HEK293 (cell line): ENCODE measurements around the gene TES.

Source experiments
- AEBP2 ChIP-seq: fragments of 450-650 bp; formaldehyde crosslinking; IDR thresholded peaks from 2 replicates; pipeline ENCODE4 v1.5.1; 2016; ENCODE audit warnings: missing biosample characterization, missing genetic modification characterization, borderline replicate concordance
- GLI4 ChIP-seq: fragments of 450-650 bp; formaldehyde crosslinking; IDR thresholded peaks from 2 replicates; pipeline ENCODE4 v1.5.1; 2016; ENCODE audit warnings: missing biosample characterization, missing genetic modification characterization
- HOXD13 ChIP-seq: sonication (generic); formaldehyde crosslinking; IDR thresholded peaks from 2 replicates; pipeline ENCODE4 v1.8.0; 2022; ENCODE audit warnings: missing genetic modification reagents, borderline replicate concordance
- KLF10 ChIP-seq: fragments of 450-650 bp; IDR thresholded peaks from 2 replicates; pipeline ENCODE4 v1.5.1; 2018; ENCODE audit warnings: missing biosample characterization, mild to moderate bottlenecking, missing genetic modification characterization
- KLF17 ChIP-seq: fragments of 450-650 bp; formaldehyde crosslinking; IDR thresholded peaks from 2 replicates; pipeline ENCODE4 v1.5.1; 2016; ENCODE audit warnings: missing biosample characterization, missing genetic modification characterization
- KLF8 ChIP-seq: fragments of 450-650 bp; formaldehyde crosslinking; IDR thresholded peaks from 2 replicates; pipeline ENCODE4 v1.5.1; 2016; ENCODE audit warnings: missing biosample characterization, missing genetic modification characterization
- MEIS1 ChIP-seq: sonication (generic); formaldehyde crosslinking; IDR thresholded peaks from 2 replicates; pipeline ENCODE4 v1.8.1; 2022; ENCODE audit warnings: missing genetic modification reagents, mild to moderate bottlenecking, borderline replicate concordance
- OSR2 ChIP-seq: fragments of 450-650 bp; formaldehyde crosslinking; IDR thresholded peaks from 2 replicates; pipeline ENCODE4 v1.5.1; 2016; ENCODE audit warnings: missing biosample characterization, missing genetic modification characterization
- RBAK ChIP-seq: fragments of 450-650 bp; formaldehyde crosslinking; IDR thresholded peaks from 2 replicates; pipeline ENCODE4 v1.5.1; 2016; ENCODE audit warnings: missing biosample characterization, missing genetic modification characterization
- SP2 ChIP-seq: fragments of 450-650 bp; formaldehyde crosslinking; IDR thresholded peaks from 2 replicates; pipeline ENCODE4 v1.5.1; 2016; ENCODE audit warnings: missing biosample characterization, missing genetic modification characterization
- SP3 ChIP-seq: fragments of 450-650 bp; formaldehyde crosslinking; IDR thresholded peaks from 2 replicates; pipeline ENCODE4 v1.5.1; 2016; ENCODE audit warnings: missing biosample characterization, missing genetic modification characterization
- WT1 ChIP-seq: fragments of 450-650 bp; formaldehyde crosslinking; IDR thresholded peaks from 2 replicates; pipeline ENCODE4 v1.5.1; 2016; ENCODE audit warnings: missing biosample characterization, missing genetic modification characterization
- YY2 ChIP-seq: fragments of 450-650 bp; formaldehyde crosslinking; IDR thresholded peaks from 2 replicates; pipeline ENCODE4 v1.5.1; 2016; ENCODE audit warnings: missing biosample characterization, missing genetic modification characterization
- ZFP37 ChIP-seq: fragments of 450-650 bp; formaldehyde crosslinking; IDR thresholded peaks from 2 replicates; pipeline ENCODE4 v1.5.1; 2016; ENCODE audit warnings: missing biosample characterization, missing genetic modification characterization
- ZIC2 ChIP-seq: fragments of 450-650 bp; formaldehyde crosslinking; IDR thresholded peaks from 2 replicates; pipeline ENCODE4 v1.5.1; 2016; ENCODE audit warnings: missing biosample characterization, missing genetic modification characterization
- ZNF146 ChIP-seq: fragments of 450-650 bp; formaldehyde crosslinking; IDR thresholded peaks from 2 replicates; pipeline ENCODE4 v1.5.1; 2016; ENCODE audit warnings: missing biosample characterization, missing genetic modification characterization
- ZNF148 ChIP-seq: fragments of 450-650 bp; formaldehyde crosslinking; IDR thresholded peaks from 2 replicates; pipeline ENCODE4 v1.5.0; 2017; ENCODE audit warnings: missing biosample characterization, missing genetic modification characterization, borderline replicate concordance
- ZNF175 ChIP-seq: fragments of 450-650 bp; formaldehyde crosslinking; IDR thresholded peaks from 2 replicates; pipeline ENCODE4 v1.5.1; 2016; ENCODE audit warnings: missing biosample characterization, missing genetic modification characterization
- ZNF239 ChIP-seq: fragments of 450-650 bp; formaldehyde crosslinking; IDR thresholded peaks from 2 replicates; pipeline ENCODE4 v1.5.1; 2016; ENCODE audit warnings: missing biosample characterization, missing genetic modification characterization
- ZNF280C ChIP-seq: fragments of 450-650 bp; formaldehyde crosslinking; IDR thresholded peaks from 2 replicates; pipeline ENCODE4 v1.5.1; 2016; ENCODE audit warnings: missing biosample characterization, missing genetic modification characterization
- ZNF324 ChIP-seq: fragments of 450-650 bp; formaldehyde crosslinking; IDR thresholded peaks from 2 replicates; pipeline ENCODE4 v1.5.1; 2016; ENCODE audit warnings: missing biosample characterization, missing genetic modification characterization
- ZNF501 ChIP-seq: fragments of 450-650 bp; formaldehyde crosslinking; IDR thresholded peaks from 2 replicates; pipeline ENCODE4 v1.5.1; 2016; ENCODE audit warnings: missing biosample characterization, missing genetic modification characterization
- ZNF518A ChIP-seq: fragments of 450-650 bp; formaldehyde crosslinking; conservative IDR thresholded peaks from 2 replicates; pipeline ENCODE4 v1.5.1; 2016; ENCODE audit warnings: low read depth, missing biosample characterization, missing genetic modification characterization
- ZNF560 ChIP-seq: fragments of 450-650 bp; formaldehyde crosslinking; IDR thresholded peaks from 2 replicates; pipeline ENCODE4 v1.5.1; 2017; ENCODE audit warnings: missing biosample characterization, missing genetic modification characterization, borderline replicate concordance
- ZNF561 ChIP-seq: fragments of 450-650 bp; IDR thresholded peaks from 2 replicates; pipeline ENCODE4 v1.5.1; 2018; ENCODE audit warnings: missing biosample characterization, missing genetic modification characterization, borderline replicate concordance
- ZNF580 ChIP-seq: fragments of 450-650 bp; formaldehyde crosslinking; IDR thresholded peaks from 2 replicates; pipeline ENCODE4 v1.5.1; 2016; ENCODE audit warnings: missing biosample characterization, missing genetic modification characterization
- ZNF664 ChIP-seq: fragments of 450-650 bp; formaldehyde crosslinking; IDR thresholded peaks from 2 replicates; pipeline ENCODE4 v1.5.1; 2016; ENCODE audit warnings: missing biosample characterization, missing genetic modification characterization
- ZNF670 ChIP-seq: fragments of 450-650 bp; formaldehyde crosslinking; IDR thresholded peaks from 2 replicates; pipeline ENCODE4 v1.5.1; 2016; ENCODE audit warnings: missing biosample characterization, missing genetic modification characterization, low read depth
- ZNF785 ChIP-seq: fragments of 450-650 bp; formaldehyde crosslinking; IDR thresholded peaks from 2 replicates; pipeline ENCODE4 v1.5.1; 2016; ENCODE audit warnings: missing biosample characterization, missing genetic modification characterization

The TES gene

GRCh38 chr7:116218051-116218645, 7.8 kb downstream of the TES start (continued):
- TF ChIP-seq ZNF280C (tag by site-specific recombination) (no peak), SP3 (tag by site-specific recombination) (0 out of 2 replicates have a peak, but pooled peaks have one; percentile 50), ZNF146 (peak; percentile 79), GLI4 (no peak), ZNF324 (tag by site-specific recombination) (peak; percentile 80; the same call in 1 of the 2 replicates), ZNF664 (tag by site-specific recombination) (peak; percentile 40; the same call in 1 of the 2 replicates), SP2 (peak; percentile 44), ZNF518A (tag by site-specific recombination) (peak; percentile 67), ZNF561 (tag by site-specific recombination) (peak; percentile 98), HOXD13 (CRISPR knock-in tag) (peak; percentile 96), WT1 (tag by site-specific recombination) (peak; percentile 96), RBAK (tag by site-specific recombination) (no peak), ZNF239 (tag by site-specific recombination) (peak; percentile 89), ZFP37 (peak; percentile 84), ZNF175 (tag by site-specific recombination) (no peak), ZNF580 (tag by site-specific recombination) (peak; percentile 97), ZNF670 (tag by site-specific recombination) (no peak), ZNF148 (no peak), ZIC2 (tag by site-specific recombination) (peak; percentile 34; the same call in 1 of the 2 replicates), KLF8 (tag by site-specific recombination) (peak; percentile 96), ZNF501 (tag by site-specific recombination) (no peak; the same call in none of the 2 replicates), KLF17 (tag by site-specific recombination) (peak; percentile 98), YY2 (peak; percentile 61; the same call in 1 of the 2 replicates), AEBP2 (tag by site-specific recombination) (no peak), KLF10 (tag by site-specific recombination) (peak; percentile 91), OSR2 (tag by site-specific recombination) (peak; percentile 100), MEIS1 (CRISPR knock-in tag) (no peak), ZNF785 (tag by site-specific recombination) (no peak), ZNF560 (tag by site-specific recombination) (no peak)
